Neural cell (in vitro differentiated cells): ENCODE measurements around the gene TSC1. TPM values are rescaled to one million over a fixed set of nuclear protein-coding genes. Genes with fewer than 3 reads are reported as not detected.

ENCODE experiments used
- H2AFZ ChIP-seq: fragments of 200-600, 300-800 bp; sonication (generic), shearing (Covaris generic); 2 replicates; pipeline ENCODE4 v1.6.0; 2014; ENCODE audit warnings: low read depth, mild to moderate bottlenecking, antibody characterized with exemption, low read length, moderate library complexity
- H3F3A ChIP-seq: fragments of 200-600 bp; shearing (Covaris generic); 2 replicates; pipeline ENCODE4 v1.6.1; 2016; ENCODE audit warnings: mild to moderate bottlenecking, moderate library complexity, mixed read lengths, antibody characterized with exemption, low read length; ENCODE audit not compliant: insufficient read depth, poor library complexity, severe bottlenecking
- H3K27ac ChIP-seq: fragments of 200-600, 300-800 bp; sonication (generic), shearing (Covaris generic); 2 replicates; pipeline ENCODE4 v1.5.1; 2014; ENCODE audit warnings: mild to moderate bottlenecking, low read length, moderate library complexity
- H3K27me3 ChIP-seq: fragments of 300-800, 200-600 bp; sonication (generic), shearing (Covaris generic); 2 replicates; pipeline ENCODE4 v1.6.0; 2014; ENCODE audit warnings: mild to moderate bottlenecking, low read depth, low read length, moderate library complexity; ENCODE audit not compliant: insufficient read depth
- H3K36me3 ChIP-seq: fragments of 300-800, 200-600 bp; sonication (generic), shearing (Covaris generic); 2 replicates; pipeline ENCODE4 v1.5.1; 2014; ENCODE audit warnings: mild to moderate bottlenecking, antibody characterized with exemption, low read length, moderate library complexity; ENCODE audit not compliant: insufficient read depth
- H3K4me2 ChIP-seq: fragments of 300-800, 200-600 bp; sonication (generic), shearing (Covaris generic); 2 replicates; pipeline ENCODE4 v1.6.0; 2014; ENCODE audit warnings: mild to moderate bottlenecking, low read length
- H3K4me3 ChIP-seq: fragments of 300-800, 200-600 bp; sonication (generic), shearing (Covaris generic); 2 replicates; pipeline ENCODE4 v1.5.1; 2014; ENCODE audit warnings: mild to moderate bottlenecking, low read length, moderate library complexity
- H3K79me2 ChIP-seq: fragments of 200-600 bp; shearing (Covaris generic); replicated peaks from 2 replicates; pipeline ENCODE4 v1.6.0; 2014; ENCODE audit warnings: mild to moderate bottlenecking, low read length, moderate library complexity; ENCODE audit not compliant: insufficient read depth
- H3K9ac ChIP-seq: fragments of 300-800, 200-600 bp; sonication (generic), shearing (Covaris generic); 2 replicates; pipeline ENCODE4 v1.6.1; 2016; ENCODE audit warnings: mild to moderate bottlenecking, low read length, mixed read lengths
- H3K9me2 ChIP-seq: fragments of 200-600 bp; shearing (Covaris generic); 2 replicates; pipeline ENCODE4 v1.6.1; 2016; ENCODE audit warnings: mild to moderate bottlenecking, low read length, mixed read lengths; ENCODE audit not compliant: insufficient read depth
- H3K9me3 ChIP-seq: fragments of 200-600, 300-800 bp; sonication (generic), shearing (Covaris generic); 2 replicates; pipeline ENCODE4 v1.6.1; 2016; ENCODE audit warnings: mild to moderate bottlenecking, mixed run types, low read length, moderate library complexity, mixed read lengths
- H4K20me1 ChIP-seq: fragments of 200-600 bp; shearing (Covaris generic); 2 replicates; pipeline ENCODE4 v1.6.1; 2016; ENCODE audit warnings: mild to moderate bottlenecking, mixed run types; ENCODE audit not compliant: insufficient read depth
- EP300 ChIP-seq: fragments of 450-650 bp; conservative IDR thresholded peaks from 2 replicates; pipeline ENCODE4 v1.6.1; 2014; ENCODE audit warnings: antibody characterized with exemption, mild to moderate bottlenecking, moderate library complexity; ENCODE audit not compliant: poor library complexity, severe bottlenecking
- EZH2 ChIP-seq: fragments of 200-600, 300-800 bp; shearing (Covaris generic), sonication (generic); IDR thresholded peaks from 2 replicates; pipeline ENCODE4 v1.6.1; 2014; ENCODE audit warnings: antibody characterized with exemption, low read length, borderline replicate concordance, mild to moderate bottlenecking; ENCODE audit not compliant: insufficient read depth, poor library complexity, severe bottlenecking
- MXI1 ChIP-seq: fragments of 450-650 bp; conservative IDR thresholded peaks from 2 replicates; pipeline ENCODE4 v1.6.1; 2014; ENCODE audit warnings: antibody characterized with exemption, mild to moderate bottlenecking; ENCODE audit not compliant: poor library complexity, severe bottlenecking
- POLR2AphosphoS5 ChIP-seq: IDR thresholded peaks from 2 replicates; pipeline ENCODE4 v1.6.1; 2012
- RAD21 ChIP-seq: fragments of 450-650 bp; conservative IDR thresholded peaks from 2 replicates; pipeline ENCODE4 v1.6.1; 2014; ENCODE audit warnings: antibody characterized with exemption, mild to moderate bottlenecking, moderate library complexity
- SMC3 ChIP-seq: fragments of 450-650 bp; conservative IDR thresholded peaks from 2 replicates; pipeline ENCODE4 v1.6.1; 2014; ENCODE audit warnings: antibody characterized with exemption, mild to moderate bottlenecking, moderate library complexity; ENCODE audit not compliant: poor library complexity
- TAF1 ChIP-seq: IDR thresholded peaks from 2 replicates; pipeline ENCODE4 v1.6.1; 2012; ENCODE audit warnings: low read depth
- polyA plus RNA-seq: library from polyadenylated mRNA; depleted of rRNA; stranded (reverse); fragments of >200 nt; gene quantifications from 2 replicates; pipeline ENCODE4 v1.2.3, GENCODE V29; 2014
- TF ChIP-seq, protein P1 (sequence below): IDR thresholded peaks from 2 replicates; pipeline ENCODE4 v1.6.1; 2012; ENCODE audit warnings: borderline replicate concordance
- TF ChIP-seq, protein P2 (sequence below): fragments of 450-650 bp; IDR thresholded peaks from 2 replicates; pipeline ENCODE4 v1.5.1; 2014; ENCODE audit warnings: antibody characterized with exemption, mild to moderate bottlenecking, moderate library complexity; ENCODE audit not compliant: poor library complexity, severe bottlenecking

The TSC1 gene
- polyA plus RNA-seq, 1 donor from 2014 or later: 47.1 TPM

DNA sequence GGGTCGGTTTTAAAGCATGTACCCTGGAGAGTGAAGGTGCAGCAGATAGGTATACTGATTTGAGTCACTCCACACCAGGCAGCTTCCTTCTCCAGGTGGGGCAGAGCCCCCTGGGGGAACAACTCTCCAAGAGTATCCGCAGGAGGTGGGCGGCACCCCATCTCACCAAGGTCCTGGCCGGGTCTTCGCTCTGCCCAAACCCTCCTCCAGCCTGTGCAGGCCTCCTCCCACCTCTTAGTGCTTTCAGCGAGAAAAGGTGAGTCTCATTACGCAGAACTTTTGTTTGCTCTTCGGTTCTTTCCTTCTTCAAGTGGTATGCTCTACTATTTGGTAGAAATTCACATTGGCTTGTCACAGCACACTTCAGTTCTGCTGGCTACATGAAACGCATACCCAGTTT, 52.0 kb downstream of the TSC1 start:
- H3K36me3 ChIP-seq: no peaks in the 10 kb centered on the region
- TF ChIP-seq, protein P1, sequence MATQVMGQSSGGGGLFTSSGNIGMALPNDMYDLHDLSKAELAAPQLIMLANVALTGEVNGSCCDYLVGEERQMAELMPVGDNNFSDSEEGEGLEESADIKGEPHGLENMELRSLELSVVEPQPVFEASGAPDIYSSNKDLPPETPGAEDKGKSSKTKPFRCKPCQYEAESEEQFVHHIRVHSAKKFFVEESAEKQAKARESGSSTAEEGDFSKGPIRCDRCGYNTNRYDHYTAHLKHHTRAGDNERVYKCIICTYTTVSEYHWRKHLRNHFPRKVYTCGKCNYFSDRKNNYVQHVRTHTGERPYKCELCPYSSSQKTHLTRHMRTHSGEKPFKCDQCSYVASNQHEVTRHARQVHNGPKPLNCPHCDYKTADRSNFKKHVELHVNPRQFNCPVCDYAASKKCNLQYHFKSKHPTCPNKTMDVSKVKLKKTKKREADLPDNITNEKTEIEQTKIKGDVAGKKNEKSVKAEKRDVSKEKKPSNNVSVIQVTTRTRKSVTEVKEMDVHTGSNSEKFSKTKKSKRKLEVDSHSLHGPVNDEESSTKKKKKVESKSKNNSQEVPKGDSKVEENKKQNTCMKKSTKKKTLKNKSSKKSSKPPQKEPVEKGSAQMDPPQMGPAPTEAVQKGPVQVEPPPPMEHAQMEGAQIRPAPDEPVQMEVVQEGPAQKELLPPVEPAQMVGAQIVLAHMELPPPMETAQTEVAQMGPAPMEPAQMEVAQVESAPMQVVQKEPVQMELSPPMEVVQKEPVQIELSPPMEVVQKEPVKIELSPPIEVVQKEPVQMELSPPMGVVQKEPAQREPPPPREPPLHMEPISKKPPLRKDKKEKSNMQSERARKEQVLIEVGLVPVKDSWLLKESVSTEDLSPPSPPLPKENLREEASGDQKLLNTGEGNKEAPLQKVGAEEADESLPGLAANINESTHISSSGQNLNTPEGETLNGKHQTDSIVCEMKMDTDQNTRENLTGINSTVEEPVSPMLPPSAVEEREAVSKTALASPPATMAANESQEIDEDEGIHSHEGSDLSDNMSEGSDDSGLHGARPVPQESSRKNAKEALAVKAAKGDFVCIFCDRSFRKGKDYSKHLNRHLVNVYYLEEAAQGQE: no peak
- TF ChIP-seq, protein P2, sequence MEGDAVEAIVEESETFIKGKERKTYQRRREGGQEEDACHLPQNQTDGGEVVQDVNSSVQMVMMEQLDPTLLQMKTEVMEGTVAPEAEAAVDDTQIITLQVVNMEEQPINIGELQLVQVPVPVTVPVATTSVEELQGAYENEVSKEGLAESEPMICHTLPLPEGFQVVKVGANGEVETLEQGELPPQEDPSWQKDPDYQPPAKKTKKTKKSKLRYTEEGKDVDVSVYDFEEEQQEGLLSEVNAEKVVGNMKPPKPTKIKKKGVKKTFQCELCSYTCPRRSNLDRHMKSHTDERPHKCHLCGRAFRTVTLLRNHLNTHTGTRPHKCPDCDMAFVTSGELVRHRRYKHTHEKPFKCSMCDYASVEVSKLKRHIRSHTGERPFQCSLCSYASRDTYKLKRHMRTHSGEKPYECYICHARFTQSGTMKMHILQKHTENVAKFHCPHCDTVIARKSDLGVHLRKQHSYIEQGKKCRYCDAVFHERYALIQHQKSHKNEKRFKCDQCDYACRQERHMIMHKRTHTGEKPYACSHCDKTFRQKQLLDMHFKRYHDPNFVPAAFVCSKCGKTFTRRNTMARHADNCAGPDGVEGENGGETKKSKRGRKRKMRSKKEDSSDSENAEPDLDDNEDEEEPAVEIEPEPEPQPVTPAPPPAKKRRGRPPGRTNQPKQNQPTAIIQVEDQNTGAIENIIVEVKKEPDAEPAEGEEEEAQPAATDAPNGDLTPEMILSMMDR: no peak
- TF ChIP-seq SMC3 (no peak), EZH2 (no peak), POLR2AphosphoS5 (no peak), RAD21 (no peak), TAF1 (no peak), MXI1 (no peak), EP300 (no peak)
- no peaks in the 10 kb centered on the region for H4K20me1 ChIP-seq
- no peak overlapping the region for H3K27ac ChIP-seq
- H3K79me2 ChIP-seq: no peaks in the 10 kb centered on the region
- H3K4me2 ChIP-seq: no peak overlapping the region
- no peak overlapping the region for H3K4me3 ChIP-seq
- no peak overlapping the region for H2AFZ ChIP-seq
- no peaks in the 10 kb centered on the region for H3F3A ChIP-seq
- H3K9ac ChIP-seq: no peak overlapping the region
- no peaks in the 10 kb centered on the region for H3K27me3 ChIP-seq
- H3K9me3 ChIP-seq: no peaks in the 10 kb centered on the region
- no peaks in the 10 kb centered on the region for H3K9me2 ChIP-seq

DNA sequence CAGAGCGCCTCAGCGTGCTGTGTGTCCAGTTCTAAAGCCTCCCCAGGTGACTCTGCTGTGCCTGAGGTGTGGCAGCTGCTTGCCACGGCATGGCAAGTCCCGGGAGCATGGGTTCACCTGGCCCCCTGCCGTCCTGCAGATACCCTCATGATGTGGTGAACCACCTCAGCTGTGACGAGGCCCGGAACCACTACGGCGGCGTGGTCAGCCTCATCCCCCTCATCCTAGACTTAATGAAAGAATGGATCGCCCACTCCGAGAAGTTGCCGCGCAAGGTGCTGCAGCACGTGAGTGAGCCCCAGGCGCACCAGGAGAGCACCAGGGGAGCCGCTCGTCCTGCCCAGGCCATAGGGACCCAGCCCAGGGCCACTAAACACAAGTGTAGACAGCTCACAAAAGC, 56.3 kb downstream of the TSC1 start:
- Histone ChIP-seq H3K9me2 (no peaks in the 10 kb centered on the region), H3K4me3 (no peak overlapping the region), H3K36me3 (no peaks in the 10 kb centered on the region), H4K20me1 (no peaks in the 10 kb centered on the region), H3K79me2 (no peaks in the 10 kb centered on the region), H3K9ac (no peak overlapping the region), H3K4me2 (no peak overlapping the region), H2AFZ (no peak overlapping the region), H3K27ac (no peak overlapping the region), H3K27me3 (no peaks in the 10 kb centered on the region), H3K9me3 (no peaks in the 10 kb centered on the region), H3F3A (no peaks in the 10 kb centered on the region)
- TF ChIP-seq, protein P1: no peak
- no peak for TF ChIP-seq MXI1
- TF ChIP-seq, protein P2: no peak
- no peak for TF ChIP-seq EZH2
- TF ChIP-seq TAF1: no peak
- no peak for TF ChIP-seq SMC3
- no peak for TF ChIP-seq RAD21
